Measurements from ENCODE around the gene ZNF85.
"Not testable (repeated sequence)": the region's sequence is repeated elsewhere in the genome, so short reads cannot be mapped to it uniquely, and the experiment has no call there.

Gene ZNF85

DNA sequence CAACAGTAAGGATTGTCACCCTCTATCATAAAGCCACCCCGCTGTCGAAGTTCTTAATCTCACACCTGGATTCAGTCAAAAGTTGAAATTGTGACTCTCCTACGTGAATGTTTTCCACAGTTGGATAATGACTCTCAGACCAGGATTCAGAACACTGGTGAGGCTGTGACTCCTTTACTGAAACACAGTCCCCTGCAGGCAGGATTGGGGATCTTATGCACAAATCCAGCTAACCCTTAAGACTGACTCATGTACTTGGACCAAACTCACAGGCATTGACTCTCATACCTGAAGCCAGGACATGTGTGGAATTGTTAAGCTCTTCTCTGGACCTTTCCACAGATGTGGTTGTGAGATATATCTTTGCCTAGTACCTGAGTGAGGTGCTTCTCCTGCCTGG is 46.8 kb downstream of the ZNF85 start:
- intact Hi-C loops (cut with DNase I; ENCODE audit: low total_unique reads), result no loop called here
- no peaks in the 10 kb centered on the region for H3K4me1 ChIP-seq
- no peak overlapping the region for H3K4me3 ChIP-seq
- no peaks in the 10 kb centered on the region for H3K36me3 ChIP-seq
- no peak for TF ChIP-seq CTCF (IDR thresholded peaks at IDR 0.05)
- no peak for DNase-seq
- no peaks in the 10 kb centered on the region for H3K9me3 ChIP-seq
- H3K27ac ChIP-seq, result no peak overlapping the region
- H3K27me3 ChIP-seq, result no peaks in the 10 kb centered on the region

GRCh38 chr19:20992788-20993187 is 69.7 kb downstream of the ZNF85 start:
- H3K27me3 ChIP-seq; intact Hi-C loops (cut with DNase I; ENCODE audit: low total_unique reads); H3K36me3 ChIP-seq; H3K27ac ChIP-seq; H3K4me3 ChIP-seq; H3K9me3 ChIP-seq; DNase-seq; H3K4me1 ChIP-seq: not testable (repeated sequence)

DNA sequence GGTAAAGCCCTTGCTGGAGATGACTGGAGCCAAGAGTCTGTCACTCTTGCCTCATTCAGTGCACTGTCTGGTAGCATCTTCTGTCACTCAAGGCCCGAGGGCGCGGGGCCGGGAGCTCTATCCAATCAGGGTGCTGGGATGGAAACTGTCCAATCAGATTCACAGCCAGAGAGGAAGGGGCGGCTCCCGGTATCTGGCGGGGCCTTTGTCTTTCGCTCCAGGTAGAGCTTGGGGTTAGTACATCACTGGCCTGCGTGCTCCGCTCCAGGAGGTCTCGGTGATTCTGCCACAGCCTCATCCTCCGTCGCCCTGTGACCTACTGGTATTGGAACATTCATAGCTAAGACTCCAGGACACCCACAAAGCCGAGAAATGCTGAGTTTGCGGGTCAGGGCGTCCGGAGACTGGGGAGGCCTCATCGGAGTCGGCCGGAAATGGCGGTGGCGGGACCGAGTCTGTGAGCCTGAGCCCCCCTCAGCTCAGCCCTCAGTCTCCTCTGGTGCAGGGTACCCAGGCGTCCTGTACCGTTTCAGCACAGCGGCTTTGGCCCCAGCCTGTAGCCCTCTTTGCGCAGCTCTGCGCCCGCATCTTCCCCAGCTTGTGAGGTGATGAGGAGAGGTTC is 76.8 kb downstream of the ZNF85 start:
- Histone ChIP-seq H3K27me3 (no peaks in the 10 kb centered on the region), H3K27ac (no peak overlapping the region), H3K36me3 (no peaks in the 10 kb centered on the region), H3K4me1 (peaks cover 0 to 7% (median 5%) of the 10 kb centered on the region in 4 donors), H3K4me3 (peak overlapping the region; percentile 36 to 48), H3K9me3 (no peaks in the 10 kb centered on the region)
- intact Hi-C loops (cut with DNase I; ENCODE audit: low total_unique reads), result no loop called here
- TF ChIP-seq CTCF (IDR thresholded peaks at IDR 0.05), result no peak
- DNase-seq, result peak; percentile 77 to 84
